SU-DHL-6 (cell line): ENCODE data around the gene FAM114A1.

Experiments used
- H2AFZ ChIP-seq: fragments of 200-600 bp; sonication (generic); 2 replicates; pipeline ENCODE4 v1.6.1; 2014; ENCODE audit warnings: low read depth, mild to moderate bottlenecking, moderate library complexity, mixed read lengths, antibody characterized with exemption, low read length; ENCODE audit not compliant: severe bottlenecking
- H3F3A ChIP-seq: fragments of 200-600 bp; shearing (Covaris generic); 2 replicates; pipeline ENCODE4 v1.6.0; 2016; ENCODE audit warnings: antibody characterized with exemption, mild to moderate bottlenecking; ENCODE audit not compliant: insufficient read depth
- H3K27ac ChIP-seq: fragments of 200-600 bp; sonication (generic); 2 replicates; pipeline ENCODE4 v1.5.1; 2016; ENCODE audit warnings: low read depth, mild to moderate bottlenecking, low read length, moderate library complexity, mixed read lengths
- H3K27me3 ChIP-seq: fragments of 200-600 bp; sonication (generic), shearing (Covaris generic); 2 replicates; pipeline ENCODE4 v1.6.0; 2014; ENCODE audit warnings: mild to moderate bottlenecking, low read length
- H3K36me3 ChIP-seq: fragments of 200-600 bp; sonication (generic); 2 replicates; pipeline ENCODE4 v1.6.1; 2014; ENCODE audit warnings: mild to moderate bottlenecking, low read length, mixed read lengths
- H3K4me2 ChIP-seq: fragments of 300-600, 200-600 bp; shearing (Covaris generic), sonication (generic); 2 replicates; pipeline ENCODE4 v1.6.0; 2014; ENCODE audit warnings: low read length, low read depth, mild to moderate bottlenecking; ENCODE audit not compliant: poor library complexity, severe bottlenecking
- H3K4me3 ChIP-seq: fragments of 200-600 bp; sonication (generic); 2 replicates; pipeline ENCODE4 v1.5.1; 2014; ENCODE audit warnings: antibody characterized with exemption, low read length, mild to moderate bottlenecking, mixed read lengths; ENCODE audit not compliant: insufficient read depth, poor library complexity, severe bottlenecking
- H3K79me2 ChIP-seq: fragments of 200-600 bp; sonication (generic); 2 replicates; pipeline ENCODE4 v1.6.1; 2014; ENCODE audit warnings: mild to moderate bottlenecking, low read length, moderate library complexity; ENCODE audit not compliant: insufficient read depth
- H3K9ac ChIP-seq: fragments of 200-600 bp; sonication (generic); 2 replicates; pipeline ENCODE4 v1.7.0; 2014; ENCODE audit warnings: mild to moderate bottlenecking, low read length
- H3K9me2 ChIP-seq: fragments of 200-600 bp; sonication (generic); replicated peaks from 2 replicates; pipeline ENCODE4 v1.6.1; 2014; ENCODE audit warnings: low read length; ENCODE audit not compliant: insufficient read depth
- H3K9me3 ChIP-seq: fragments of 200-600 bp; sonication (generic); 2 replicates; pipeline ENCODE4 v1.6.1; 2014; ENCODE audit warnings: low read length, mixed read lengths; ENCODE audit not compliant: insufficient read depth
- H4K20me1 ChIP-seq: fragments of 200-600 bp; sonication (generic); 2 replicates; pipeline ENCODE4 v1.6.1; 2014; ENCODE audit warnings: low read depth, mild to moderate bottlenecking, antibody characterized with exemption, low read length, moderate library complexity, mixed read lengths
- CTCF ChIP-seq: fragments of 200-600 bp; sonication (generic); IDR thresholded peaks from one replicate; pipeline ENCODE4 v1.5.1; 2017; ENCODE audit warnings: antibody characterized with exemption, mild to moderate bottlenecking, low read length, moderate library complexity; ENCODE audit not compliant: insufficient read depth, poor library complexity, severe bottlenecking
- EZH2phosphoT487 ChIP-seq: fragments of 200-600 bp; sonication (generic), shearing (Covaris generic); conservative IDR thresholded peaks from 2 replicates; pipeline ENCODE4 v1.6.1; 2018; ENCODE audit warnings: mild to moderate bottlenecking, antibody characterized with exemption, low read length, moderate library complexity, mixed read lengths

Gene FAM114A1

GRCh38 chr4:38889143-38889542, 21.5 kb downstream of the FAM114A1 start:
- Histone ChIP-seq H3K9me2 (no peaks in the 10 kb centered on the region), H3K9ac (no peak overlapping the region), H3F3A (no peaks in the 10 kb centered on the region), H2AFZ (no peak overlapping the region), H3K27ac (no peak overlapping the region), H3K79me2 (no peaks in the 10 kb centered on the region), H3K27me3 (no peaks in the 10 kb centered on the region), H4K20me1 (no peaks in the 10 kb centered on the region), H3K36me3 (no peaks in the 10 kb centered on the region), H3K9me3 (no peaks in the 10 kb centered on the region), H3K4me3 (no peak overlapping the region), H3K4me2 (no peak overlapping the region)
- TF ChIP-seq CTCF = no peak
- no peak for TF ChIP-seq EZH2phosphoT487

GRCh38 chr4:38891051-38891983, 23.7 kb downstream of the FAM114A1 start:
- no peak overlapping the region for H3K9ac ChIP-seq
- no peaks in the 10 kb centered on the region for H4K20me1 ChIP-seq
- no peak overlapping the region for H3K4me3 ChIP-seq
- TF ChIP-seq EZH2phosphoT487 (no peak), CTCF (no peak)
- H2AFZ ChIP-seq = no peak overlapping the region
- no peaks in the 10 kb centered on the region for H3F3A ChIP-seq
- no peak overlapping the region for H3K27ac ChIP-seq
- H3K9me2 ChIP-seq = no peaks in the 10 kb centered on the region
- no peak overlapping the region for H3K4me2 ChIP-seq
- H3K27me3 ChIP-seq = no peaks in the 10 kb centered on the region
- H3K9me3 ChIP-seq = no peaks in the 10 kb centered on the region
- H3K79me2 ChIP-seq = no peaks in the 10 kb centered on the region
- H3K36me3 ChIP-seq = no peaks in the 10 kb centered on the region

GRCh38 chr4:38894322-38894982, 26.8 kb downstream of the FAM114A1 start:
- Histone ChIP-seq H3K9me2 (no peaks in the 10 kb centered on the region), H3K4me2 (no peak overlapping the region), H3K9ac (no peak overlapping the region), H3K4me3 (no peak overlapping the region), H3K9me3 (no peaks in the 10 kb centered on the region), H3K27me3 (no peaks in the 10 kb centered on the region), H3F3A (no peaks in the 10 kb centered on the region), H3K27ac (no peak overlapping the region), H2AFZ (no peak overlapping the region), H3K79me2 (no peaks in the 10 kb centered on the region), H4K20me1 (no peaks in the 10 kb centered on the region), H3K36me3 (no peaks in the 10 kb centered on the region)
- TF ChIP-seq CTCF = no peak
- TF ChIP-seq EZH2phosphoT487 = no peak
